IPS DF 4.7 (cell line): Measurements from ENCODE around the gene ASXL2.
"Not testable (repeated sequence)": the region's sequence is repeated elsewhere in the genome, so short reads cannot be mapped to it uniquely, and the experiment has no call there.

ENCODE experiments used
- DNase-seq: peaks from one replicate; pipeline ENCODE4 v3.0.0-alpha.2; 2013; ENCODE audit warnings: low spot score; ENCODE audit errors: extremely low read depth

The ASXL2 gene

GRCh38 chr2:25878361-25879132 is at the start of gene ASXL2:
ASXL2 (minus strand) TSS chr2:25878487; CDS start chr2:25878222, 265 bp downstream.
- peak; percentile 88 for DNase-seq

- DNase-seq: no peak
These were observed 48.9 kb upstream of the ASXL2 start for GRCh38 chr2:25926984-25927756.

DNA sequence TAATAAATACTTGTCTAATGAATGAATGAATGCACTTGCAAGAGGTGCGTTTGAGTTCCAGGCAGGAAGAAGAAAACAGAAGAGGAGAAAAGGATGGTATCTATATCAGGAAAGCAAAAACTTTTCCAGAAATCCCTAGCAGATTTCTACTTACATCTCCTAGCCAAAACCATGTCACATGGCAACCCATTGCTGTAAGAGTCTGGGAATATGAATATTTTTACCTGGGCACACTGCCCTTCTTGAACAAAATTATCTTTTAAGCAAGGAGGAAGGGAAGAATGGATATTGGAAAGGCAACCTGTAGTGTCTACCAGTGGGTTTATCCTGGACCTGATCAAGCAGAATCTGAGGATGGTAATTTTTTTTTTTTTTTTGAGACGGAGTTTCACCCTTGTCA is 44.2 kb upstream of the ASXL2 start:
- no peak for DNase-seq

DNA sequence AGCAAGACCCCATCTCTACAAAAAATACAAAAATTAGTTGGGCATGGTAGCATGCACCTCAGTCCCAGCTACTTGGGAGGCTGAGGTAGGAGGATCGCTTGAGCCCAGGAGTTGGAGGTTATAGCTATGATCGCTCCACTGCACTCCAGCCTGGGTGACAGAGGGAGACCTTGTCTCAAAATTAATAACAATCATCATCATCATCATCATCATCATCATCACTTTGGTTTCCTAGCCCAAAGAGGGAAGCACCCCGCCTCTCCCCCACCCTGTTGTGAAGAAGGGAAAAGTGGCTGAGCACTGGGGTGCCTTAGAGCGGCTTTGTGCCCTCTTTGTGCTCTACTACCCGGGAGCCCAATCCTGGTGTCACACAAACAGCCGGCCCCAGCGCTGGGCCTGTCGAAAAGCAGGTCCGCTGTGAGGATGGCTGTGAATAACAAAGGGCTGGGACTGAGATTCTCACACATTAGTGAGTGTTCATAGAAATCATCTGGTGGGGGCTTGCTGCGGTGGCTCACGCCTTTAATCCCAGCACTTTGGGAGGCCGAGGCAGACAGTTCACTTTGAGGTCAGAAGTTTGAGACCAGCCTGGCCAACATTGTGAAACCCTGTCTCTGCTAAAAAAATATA is 42.6 kb upstream of the ASXL2 start:
- DNase-seq: no peak

GRCh38 chr2:25920336-25920735 is 42.0 kb upstream of the ASXL2 start:
- DNase-seq: no peak

DNA sequence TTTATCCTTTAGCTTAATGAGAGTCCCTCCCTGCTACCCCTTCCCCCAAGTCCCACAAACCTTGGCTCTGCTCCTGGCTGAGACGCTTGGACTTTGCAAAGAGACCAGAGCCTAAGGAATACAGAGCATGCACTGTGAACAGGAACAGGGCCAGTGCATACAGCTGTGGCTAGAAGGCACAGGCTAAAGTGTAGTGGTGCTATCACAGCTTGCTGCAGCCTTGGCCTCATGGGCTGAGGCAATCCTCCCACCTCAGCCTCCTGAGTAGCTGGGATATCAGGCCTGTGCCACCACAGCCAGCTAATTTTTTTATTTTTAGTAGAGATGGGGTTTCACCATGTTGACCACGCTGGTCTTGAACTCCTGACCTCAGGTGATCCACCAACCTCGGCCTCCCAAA is 39.5 kb upstream of the ASXL2 start:
- no peak for DNase-seq

- not testable (repeated sequence) for DNase-seq
These were observed 39.1 kb upstream of the ASXL2 start for GRCh38 chr2:25917411-25917810.

- not testable (repeated sequence) for DNase-seq
These were observed 37.9 kb upstream of the ASXL2 start for GRCh38 chr2:25915944-25916772.

GRCh38 chr2:25915411-25915810 is 37.1 kb upstream of the ASXL2 start:
- DNase-seq: not testable (repeated sequence)

- not testable (repeated sequence) for DNase-seq
These were observed 35.3 kb upstream of the ASXL2 start for GRCh38 chr2:25913696-25913973.

DNA sequence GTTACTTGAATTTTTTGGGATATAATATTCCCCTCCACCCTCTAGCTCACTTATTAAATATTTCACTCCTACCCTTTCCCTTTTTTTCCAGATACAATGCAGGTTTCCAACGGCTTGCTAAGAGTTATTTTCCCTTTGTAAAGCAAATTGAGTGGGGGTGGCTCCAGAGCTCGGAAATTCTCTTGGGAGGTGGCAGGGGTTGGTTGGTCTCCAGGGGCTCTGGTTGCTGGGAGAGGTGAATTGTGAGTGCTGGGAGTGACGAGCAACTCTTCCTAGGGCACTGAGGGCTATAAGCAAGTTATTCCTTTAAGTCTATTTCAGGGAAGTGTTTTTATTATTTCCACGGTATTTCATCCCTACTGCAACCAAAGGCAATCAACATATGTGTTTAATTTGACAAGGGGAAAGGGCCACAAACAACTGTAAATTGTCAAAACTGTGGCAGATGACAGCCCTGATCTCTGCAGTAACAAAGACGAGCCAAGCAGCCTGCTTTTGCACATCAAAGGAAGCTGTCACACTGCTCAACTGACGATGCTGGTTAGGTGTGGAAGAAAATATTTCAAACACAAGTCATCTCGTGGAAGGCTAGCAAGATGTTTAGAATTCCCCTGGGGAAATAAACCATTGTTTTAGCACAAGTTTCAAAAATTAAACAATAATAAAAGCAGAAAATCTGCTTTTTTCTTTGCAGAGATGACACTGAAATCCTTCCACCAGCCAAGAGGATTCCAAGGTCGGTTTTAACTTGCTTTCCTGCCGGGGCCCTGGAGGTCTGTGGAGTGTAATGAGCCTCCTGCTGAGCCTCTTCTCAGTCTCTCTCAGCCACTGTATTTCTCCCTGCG is 34.8 kb upstream of the ASXL2 start:
- DNase-seq: peak; percentile 22

GRCh38 chr2:25909574-25909973 is 31.3 kb upstream of the ASXL2 start:
- not testable (repeated sequence) for DNase-seq

DNA sequence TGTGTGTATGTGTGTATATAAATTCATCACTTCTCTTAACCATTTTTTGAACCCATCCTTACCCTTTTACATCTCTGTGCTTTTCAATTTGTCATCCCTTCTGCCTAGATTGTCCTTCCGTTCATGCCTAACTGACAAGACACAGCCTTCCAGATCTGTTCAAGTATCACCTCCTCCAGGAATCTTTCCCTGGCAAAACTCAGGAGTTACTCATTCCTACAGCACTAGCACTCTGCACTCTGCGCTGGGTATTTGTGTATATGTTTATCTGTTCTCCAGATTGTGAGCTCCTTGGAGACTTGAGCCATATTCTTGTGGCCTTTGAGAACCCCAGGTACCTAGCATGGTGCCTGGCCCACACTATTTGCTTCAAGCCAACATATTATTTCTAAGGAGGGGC is 26.8 kb upstream of the ASXL2 start:
- DNase-seq: no peak

GRCh38 chr2:25903216-25903776 is 25.0 kb upstream of the ASXL2 start:
- DNase-seq: no peak

- no peak for DNase-seq
These were observed 21.2 kb upstream of the ASXL2 start for GRCh38 chr2:25899404-25899970.

DNA sequence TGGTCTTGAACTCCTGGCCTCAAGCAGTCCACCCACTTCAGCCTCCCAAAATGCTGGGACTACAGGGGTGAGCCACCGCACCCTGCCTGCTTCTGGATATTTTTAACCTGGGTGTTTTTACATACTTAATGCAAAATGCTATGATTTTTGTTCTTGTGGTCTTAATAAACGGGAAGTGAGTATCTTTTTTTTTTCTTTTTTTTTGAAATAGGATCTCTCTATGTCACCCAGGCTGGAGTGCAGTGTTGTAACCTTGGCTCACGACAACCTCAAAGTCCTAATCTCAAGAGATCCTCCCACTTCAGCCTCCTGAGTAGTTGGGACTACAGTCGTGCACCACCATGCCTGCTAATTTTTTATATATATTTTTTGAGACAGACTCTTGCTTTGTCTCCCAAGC is 19.2 kb upstream of the ASXL2 start:
- DNase-seq: no peak

DNA sequence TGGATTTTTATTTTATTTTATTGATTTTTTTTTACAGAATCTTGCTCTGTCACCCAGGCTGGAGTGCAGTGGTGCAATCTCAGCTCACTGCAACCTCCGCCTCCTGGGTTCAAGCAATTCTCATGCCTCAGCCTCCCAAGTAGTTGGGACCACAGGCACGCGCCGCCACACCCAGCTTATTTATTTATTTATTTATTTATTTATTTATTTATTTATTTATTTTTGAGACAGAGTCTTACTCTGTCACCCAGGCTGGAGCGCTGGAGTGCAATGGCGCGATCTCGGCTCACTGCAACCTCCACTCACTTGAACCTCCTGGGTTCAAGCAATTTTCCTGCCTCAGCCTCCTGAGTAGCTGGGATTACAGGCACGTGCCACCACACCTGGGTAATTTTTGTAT is 18.0 kb upstream of the ASXL2 start:
- not testable (repeated sequence) for DNase-seq

DNA sequence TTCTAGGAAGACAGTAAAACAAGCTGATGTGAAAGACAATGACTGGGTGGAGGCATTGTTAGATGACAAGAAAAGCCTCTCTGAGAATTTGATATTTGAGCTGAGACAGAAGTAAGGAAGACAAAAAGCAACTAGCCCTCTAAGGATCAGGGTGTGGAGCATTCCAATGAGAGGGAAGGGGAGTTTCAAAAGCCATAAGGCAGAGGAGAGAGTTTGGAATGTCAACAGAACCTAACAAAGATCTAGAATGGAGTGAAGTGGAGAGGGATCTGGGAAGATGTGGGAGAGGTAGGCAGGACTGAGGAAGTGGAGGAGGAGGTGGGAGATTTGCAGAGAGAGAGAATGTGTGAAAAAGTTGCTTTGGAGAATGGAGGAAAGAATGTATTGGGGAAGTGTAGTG is 17.3 kb upstream of the ASXL2 start:
- DNase-seq: no peak

DNA sequence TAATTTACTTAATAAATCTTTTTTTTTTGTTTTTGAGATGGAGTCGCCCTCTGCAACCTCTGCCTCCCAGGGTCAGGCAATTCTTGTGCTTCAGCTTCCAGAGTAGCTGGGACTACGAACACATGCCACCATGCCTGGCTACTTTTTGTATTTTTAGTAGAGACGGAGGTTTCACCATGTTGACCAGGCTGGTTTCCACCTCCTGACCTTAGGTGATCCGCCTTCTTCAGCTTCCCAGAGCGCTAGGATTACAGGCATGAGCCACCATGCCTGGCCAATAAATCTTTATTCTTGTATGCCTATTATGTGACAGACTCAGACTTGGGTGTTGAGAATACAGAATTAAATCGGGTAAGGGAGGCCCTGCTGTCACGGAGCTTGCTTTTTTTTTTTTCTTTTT is 16.7 kb upstream of the ASXL2 start:
- DNase-seq: no peak
